Ovary (tissue), 3 donors: ENCODE results near the gene TUBA1C.

Experiments
- EP300 ChIP-seq: sonication (generic); formaldehyde crosslinking; IDR thresholded peaks from one replicate; pipeline ENCODE4 v1.6.1; 2017; ENCODE audit warnings: antibody characterized with exemption
- TF ChIP-seq, protein P1 (sequence below), 3 donors: fragments of 450-650 bp in 2 of 3; fragments of 200-600 bp in 1 of 3; IDR thresholded peaks; one replicate each; pipeline versions ENCODE4 v1.5.1 to v1.8.0; 2016 to 2022; ENCODE audit warnings: antibody characterized with exemption in 3 of 3, mild to moderate bottlenecking in 1 of 3
- donor health status: DM: no; HTN: no; CAD: no.

DNA sequence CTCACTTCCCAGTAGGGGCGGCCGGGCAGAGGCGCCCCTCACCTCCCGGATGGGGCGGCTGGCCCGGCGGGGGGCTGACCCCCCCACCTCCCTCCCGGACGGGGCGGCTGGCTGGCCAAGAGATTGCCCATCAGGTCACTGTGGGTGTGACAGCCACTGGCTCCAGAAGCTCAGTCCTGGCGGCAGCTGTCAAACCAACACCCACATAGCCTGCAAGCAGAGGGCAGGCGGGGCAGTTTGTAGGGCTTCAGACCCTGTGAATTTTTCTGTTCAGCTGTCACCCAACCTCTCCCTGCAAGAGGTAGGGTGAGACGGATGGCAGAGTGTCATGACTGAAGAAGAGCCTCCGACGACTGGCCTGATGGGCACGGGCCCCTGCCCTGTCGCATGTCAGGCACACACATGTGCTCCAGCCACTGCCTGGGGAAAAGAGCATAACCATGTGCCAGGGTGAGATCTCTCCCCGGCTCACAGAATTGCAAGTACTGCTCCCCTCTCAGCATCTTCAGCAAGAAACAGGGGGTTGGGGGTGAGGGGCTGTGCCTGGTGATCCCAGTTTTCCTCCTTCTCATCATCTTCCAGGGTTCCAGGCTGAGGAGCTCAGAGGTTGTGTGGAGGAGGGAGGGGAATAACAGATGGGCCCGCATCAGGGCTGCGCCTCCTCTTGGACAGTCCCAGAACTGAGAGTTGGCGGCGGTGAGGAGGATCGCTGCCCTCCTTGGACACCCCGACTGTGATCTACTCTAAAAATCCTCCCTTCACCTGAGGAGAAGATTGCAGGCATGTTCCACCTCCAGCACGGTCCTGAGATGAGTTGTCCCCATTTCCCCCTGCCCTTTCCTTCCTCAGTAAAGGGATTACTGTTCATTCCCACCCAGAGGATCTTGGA is 18.9 kb downstream of the TUBA1C start:
- TF ChIP-seq, protein P1, sequence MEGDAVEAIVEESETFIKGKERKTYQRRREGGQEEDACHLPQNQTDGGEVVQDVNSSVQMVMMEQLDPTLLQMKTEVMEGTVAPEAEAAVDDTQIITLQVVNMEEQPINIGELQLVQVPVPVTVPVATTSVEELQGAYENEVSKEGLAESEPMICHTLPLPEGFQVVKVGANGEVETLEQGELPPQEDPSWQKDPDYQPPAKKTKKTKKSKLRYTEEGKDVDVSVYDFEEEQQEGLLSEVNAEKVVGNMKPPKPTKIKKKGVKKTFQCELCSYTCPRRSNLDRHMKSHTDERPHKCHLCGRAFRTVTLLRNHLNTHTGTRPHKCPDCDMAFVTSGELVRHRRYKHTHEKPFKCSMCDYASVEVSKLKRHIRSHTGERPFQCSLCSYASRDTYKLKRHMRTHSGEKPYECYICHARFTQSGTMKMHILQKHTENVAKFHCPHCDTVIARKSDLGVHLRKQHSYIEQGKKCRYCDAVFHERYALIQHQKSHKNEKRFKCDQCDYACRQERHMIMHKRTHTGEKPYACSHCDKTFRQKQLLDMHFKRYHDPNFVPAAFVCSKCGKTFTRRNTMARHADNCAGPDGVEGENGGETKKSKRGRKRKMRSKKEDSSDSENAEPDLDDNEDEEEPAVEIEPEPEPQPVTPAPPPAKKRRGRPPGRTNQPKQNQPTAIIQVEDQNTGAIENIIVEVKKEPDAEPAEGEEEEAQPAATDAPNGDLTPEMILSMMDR (IDR thresholded peaks at IDR 0.05): no peak
- no peak for TF ChIP-seq EP300
